ENCODE measurements around the gene PKDCC. TPM values are rescaled to one million over a fixed set of nuclear protein-coding genes. Genes with fewer than 3 reads are reported as not detected.

The PKDCC gene
- total and polyA plus RNA-seq, 2 of the 13 experiments (the other 11 are each of a cell fraction or from before 2014, with no cell fraction given), result 52.6 to 58.8 TPM

DNA sequence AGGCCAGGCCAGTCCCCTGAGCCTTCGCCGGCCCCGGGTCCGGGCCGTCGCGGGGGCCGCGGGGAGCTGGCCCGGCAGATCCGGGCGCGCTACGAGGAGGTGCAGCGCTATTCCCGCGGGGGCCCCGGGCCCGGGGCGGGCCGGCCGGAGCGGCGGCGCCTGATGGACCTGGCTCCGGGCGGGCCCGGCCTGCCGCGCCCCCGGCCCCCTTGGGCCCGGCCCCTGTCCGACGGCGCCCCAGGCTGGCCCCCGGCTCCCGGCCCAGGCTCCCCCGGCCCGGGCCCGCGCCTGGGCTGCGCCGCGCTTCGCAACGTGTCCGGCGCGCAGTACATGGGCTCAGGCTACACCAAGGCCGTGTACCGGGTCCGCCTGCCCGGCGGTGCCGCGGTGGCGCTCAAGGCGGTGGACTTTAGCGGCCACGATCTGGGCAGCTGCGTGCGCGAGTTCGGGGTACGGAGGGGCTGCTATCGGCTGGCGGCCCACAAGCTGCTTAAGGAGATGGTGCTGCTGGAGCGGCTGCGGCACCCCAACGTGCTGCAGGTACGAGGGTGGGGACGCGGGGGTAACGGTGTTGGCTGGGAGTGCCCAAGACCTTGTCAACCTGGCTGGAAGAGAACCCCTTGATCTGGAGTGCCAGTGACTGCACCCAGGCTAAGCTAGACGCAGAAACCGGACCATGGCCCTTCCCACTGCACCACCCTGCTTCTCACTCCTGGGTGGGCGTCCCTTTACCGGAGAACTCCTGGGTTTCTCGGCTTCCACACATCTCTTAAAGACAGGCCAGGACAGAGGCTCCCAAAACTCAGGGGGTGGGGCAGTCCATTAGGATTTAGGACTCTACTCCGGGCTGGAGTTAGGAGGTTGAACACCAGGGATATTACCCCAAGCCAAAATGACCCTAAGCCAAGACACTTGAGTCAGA is 739 bp downstream of the PKDCC start (continued):
- TF ChIP-seq ETV6 (CRISPR knock-in tag; conservative IDR thresholded peaks at IDR 0.05) (no peak; the same call in 1 of the 2 replicates), IRX3 (CRISPR knock-in tag; IDR thresholded peaks at IDR 0.05; ENCODE audit: borderline replicate concordance, low read depth) (no peak), ZMYM4 (CRISPR knock-in tag; IDR thresholded peaks at IDR 0.05) (0 out of 2 replicates have a peak, but pooled peaks have one; percentile 28), ZNF333 (CRISPR knock-in tag; IDR thresholded peaks at IDR 0.05; ENCODE audit: borderline replicate concordance) (0 out of 2 replicates have a peak, but pooled peaks have one; percentile 40), ZNF136 (CRISPR knock-in tag; IDR thresholded peaks at IDR 0.05; ENCODE audit: low read depth) (no peak), ZNF441 (CRISPR knock-in tag; IDR thresholded peaks at IDR 0.05; ENCODE audit: borderline replicate concordance) (no peak), GTF2F1 (IDR thresholded peaks at IDR 0.05; ENCODE audit: low read length) (no peak), ZNF446 (CRISPR knock-in tag; IDR thresholded peaks at IDR 0.05) (peak; percentile 58; the same call in 1 of the 2 replicates), ZNF160 (CRISPR knock-in tag; IDR thresholded peaks at IDR 0.05) (0 out of 2 replicates have a peak, but pooled peaks have one; percentile 21), NBN (conservative IDR thresholded peaks at IDR 0.05) (no peak), RELA (CRISPR knock-in tag; IDR thresholded peaks at IDR 0.05) (0 out of 2 replicates have a peak, but pooled peaks have one; percentile 39), PTBP1 (IDR thresholded peaks at IDR 0.05; ENCODE audit: low read depth, low read length, poor library complexity, severe bottlenecking) (no peak), ZNF501 (CRISPR knock-in tag; IDR thresholded peaks at IDR 0.05) (0 out of 2 replicates have a peak, but pooled peaks have one; percentile 31), MLLT10 (CRISPR knock-in tag; IDR thresholded peaks at IDR 0.05) (no peak), ZNF180 (CRISPR knock-in tag; IDR thresholded peaks at IDR 0.05; ENCODE audit: borderline replicate concordance, low read depth) (no peak), ZNF788 (CRISPR knock-in tag; IDR thresholded peaks at IDR 0.05; ENCODE audit: borderline replicate concordance) (no peak), HNRNPH1 (optimal IDR thresholded peaks at IDR 0.05; ENCODE audit: low read depth, low read length) (no peak), ZNF678 (CRISPR knock-in tag; IDR thresholded peaks at IDR 0.05) (peak; percentile 45; the same call in 1 of the 2 replicates), ZNF329 (CRISPR knock-in tag; IDR thresholded peaks at IDR 0.05; ENCODE audit: low read depth) (0 out of 2 replicates have a peak, but pooled peaks have one; percentile 32), JDP2 (CRISPR knock-in tag; IDR thresholded peaks at IDR 0.05; ENCODE audit: borderline replicate concordance) (no peak)
- TF ChIP-seq, protein P1, sequence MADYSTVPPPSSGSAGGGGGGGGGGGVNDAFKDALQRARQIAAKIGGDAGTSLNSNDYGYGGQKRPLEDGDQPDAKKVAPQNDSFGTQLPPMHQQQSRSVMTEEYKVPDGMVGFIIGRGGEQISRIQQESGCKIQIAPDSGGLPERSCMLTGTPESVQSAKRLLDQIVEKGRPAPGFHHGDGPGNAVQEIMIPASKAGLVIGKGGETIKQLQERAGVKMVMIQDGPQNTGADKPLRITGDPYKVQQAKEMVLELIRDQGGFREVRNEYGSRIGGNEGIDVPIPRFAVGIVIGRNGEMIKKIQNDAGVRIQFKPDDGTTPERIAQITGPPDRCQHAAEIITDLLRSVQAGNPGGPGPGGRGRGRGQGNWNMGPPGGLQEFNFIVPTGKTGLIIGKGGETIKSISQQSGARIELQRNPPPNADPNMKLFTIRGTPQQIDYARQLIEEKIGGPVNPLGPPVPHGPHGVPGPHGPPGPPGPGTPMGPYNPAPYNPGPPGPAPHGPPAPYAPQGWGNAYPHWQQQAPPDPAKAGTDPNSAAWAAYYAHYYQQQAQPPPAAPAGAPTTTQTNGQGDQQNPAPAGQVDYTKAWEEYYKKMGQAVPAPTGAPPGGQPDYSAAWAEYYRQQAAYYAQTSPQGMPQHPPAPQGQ (CRISPR knock-in tag; IDR thresholded peaks at IDR 0.05; ENCODE audit: borderline replicate concordance), result no peak
- TF ChIP-seq, protein P2, sequence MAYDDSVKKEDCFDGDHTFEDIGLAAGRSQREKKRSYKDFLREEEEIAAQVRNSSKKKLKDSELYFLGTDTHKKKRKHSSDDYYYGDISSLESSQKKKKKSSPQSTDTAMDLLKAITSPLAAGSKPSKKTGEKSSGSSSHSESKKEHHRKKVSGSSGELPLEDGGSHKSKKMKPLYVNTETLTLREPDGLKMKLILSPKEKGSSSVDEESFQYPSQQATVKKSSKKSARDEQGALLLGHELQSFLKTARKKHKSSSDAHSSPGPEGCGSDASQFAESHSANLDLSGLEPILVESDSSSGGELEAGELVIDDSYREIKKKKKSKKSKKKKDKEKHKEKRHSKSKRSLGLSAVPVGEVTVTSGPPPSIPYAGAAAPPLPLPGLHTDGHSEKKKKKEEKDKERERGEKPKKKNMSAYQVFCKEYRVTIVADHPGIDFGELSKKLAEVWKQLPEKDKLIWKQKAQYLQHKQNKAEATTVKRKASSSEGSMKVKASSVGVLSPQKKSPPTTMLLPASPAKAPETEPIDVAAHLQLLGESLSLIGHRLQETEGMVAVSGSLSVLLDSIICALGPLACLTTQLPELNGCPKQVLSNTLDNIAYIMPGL (CRISPR knock-in tag; IDR thresholded peaks at IDR 0.05; ENCODE audit: borderline replicate concordance in 1 of 2, low read depth in 1 of 2), result peak; percentile 23 to 54; a peak in 1 of 4 replicates
- TF ChIP-seq, protein P3, sequence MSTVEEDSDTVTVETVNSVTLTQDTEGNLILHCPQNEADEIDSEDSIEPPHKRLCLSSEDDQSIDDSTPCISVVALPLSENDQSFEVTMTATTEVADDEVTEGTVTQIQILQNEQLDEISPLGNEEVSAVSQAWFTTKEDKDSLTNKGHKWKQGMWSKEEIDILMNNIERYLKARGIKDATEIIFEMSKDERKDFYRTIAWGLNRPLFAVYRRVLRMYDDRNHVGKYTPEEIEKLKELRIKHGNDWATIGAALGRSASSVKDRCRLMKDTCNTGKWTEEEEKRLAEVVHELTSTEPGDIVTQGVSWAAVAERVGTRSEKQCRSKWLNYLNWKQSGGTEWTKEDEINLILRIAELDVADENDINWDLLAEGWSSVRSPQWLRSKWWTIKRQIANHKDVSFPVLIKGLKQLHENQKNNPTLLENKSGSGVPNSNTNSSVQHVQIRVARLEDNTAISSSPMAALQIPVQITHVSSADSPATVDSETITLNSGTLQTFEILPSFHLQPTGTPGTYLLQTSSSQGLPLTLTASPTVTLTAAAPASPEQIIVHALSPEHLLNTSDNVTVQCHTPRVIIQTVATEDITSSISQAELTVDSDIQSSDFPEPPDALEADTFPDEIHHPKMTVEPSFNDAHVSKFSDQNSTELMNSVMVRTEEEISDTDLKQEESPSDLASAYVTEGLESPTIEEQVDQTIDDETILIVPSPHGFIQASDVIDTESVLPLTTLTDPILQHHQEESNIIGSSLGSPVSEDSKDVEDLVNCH (CRISPR knock-in tag; IDR thresholded peaks at IDR 0.05), result no peak

Data from HepG2 (cell line).